Kasumi-1 (cell line): ENCODE measurements around the gene FAM120A.
A peak's percentile ranks its signal among the peaks of the same experiment; 100 is the strongest.

Experiments
- DNase-seq, 2 experiments: peaks; one replicate each; lab custom pipeline; 2025; lab: John Stamatoyannopoulos, UW

FAM120A gene

DNA sequence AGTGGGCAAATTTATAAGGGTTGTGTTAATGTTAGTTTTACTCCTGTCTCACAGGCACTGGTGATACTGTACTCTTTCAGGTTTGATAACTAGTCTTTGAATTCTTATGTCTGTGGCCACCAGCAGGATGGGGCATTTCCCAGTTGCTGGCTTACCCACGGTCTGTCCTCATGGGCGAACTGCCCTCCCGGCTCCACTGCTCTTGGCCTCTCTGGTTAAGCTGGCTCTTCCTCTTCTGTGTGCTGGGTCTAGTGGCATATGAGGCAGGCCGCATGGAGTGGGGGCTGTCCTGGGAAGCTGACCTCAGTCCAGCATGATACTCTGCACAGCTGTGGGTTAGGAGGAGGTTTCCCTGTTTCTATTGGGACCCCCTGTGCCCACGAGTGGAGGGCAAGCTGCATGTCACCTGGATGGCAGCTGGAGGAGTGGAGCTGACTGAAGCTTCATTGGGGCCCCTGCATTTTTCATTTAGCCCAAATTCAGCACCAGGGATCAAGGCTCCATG, 144.4 kb downstream of the FAM120A start:
- no peak for DNase-seq

DNA sequence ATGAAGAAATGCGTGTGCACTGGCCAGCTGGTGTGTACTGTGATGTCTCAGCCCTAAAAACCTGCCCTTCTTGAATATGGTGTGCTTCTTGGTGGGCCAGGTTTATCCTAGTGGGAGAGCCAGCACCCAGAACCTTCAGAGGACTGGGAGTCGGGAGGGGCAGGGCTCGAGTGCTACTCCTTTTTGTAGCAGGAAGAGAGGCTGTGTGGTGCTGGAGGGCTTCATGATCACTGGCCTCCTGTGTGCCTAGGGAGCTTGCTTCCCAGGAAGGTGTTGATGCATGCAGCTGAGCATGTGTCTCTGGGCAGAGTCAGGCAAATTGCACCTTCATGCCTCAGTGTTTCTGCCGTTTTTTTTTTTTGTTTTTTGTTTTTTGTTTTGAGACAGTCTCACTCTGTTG, 144.9 kb downstream of the FAM120A start:
- no peak for DNase-seq

DNA sequence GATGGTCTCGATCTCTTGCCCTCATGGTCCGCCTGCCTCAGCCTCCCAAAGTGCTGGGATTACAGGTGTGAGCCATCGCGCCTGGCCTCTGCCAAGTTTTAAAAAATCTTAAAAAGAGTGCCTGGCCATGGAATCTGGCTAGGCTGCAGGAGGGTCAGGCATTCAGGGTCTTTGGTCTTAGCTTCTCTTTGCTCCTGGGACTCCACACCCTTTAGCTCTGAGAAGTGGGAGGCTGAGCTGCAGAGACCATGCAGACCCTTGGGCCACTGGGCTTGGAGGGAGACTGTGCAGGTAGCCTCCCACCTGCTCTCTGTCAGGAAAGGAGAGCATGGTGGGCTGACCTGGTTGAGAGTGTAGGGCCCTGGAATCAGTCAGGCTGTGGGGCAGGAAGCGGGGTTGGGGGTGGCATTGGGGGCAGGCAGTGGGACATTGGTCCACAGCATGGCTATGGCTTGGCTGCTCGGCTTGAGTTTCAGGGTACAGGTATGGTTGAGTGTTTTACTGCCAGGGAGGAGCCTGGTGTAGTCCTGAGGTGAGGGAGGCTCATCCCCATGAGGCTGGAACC, 145.7 kb downstream of the FAM120A start:
- DNase-seq: no peak

DNA sequence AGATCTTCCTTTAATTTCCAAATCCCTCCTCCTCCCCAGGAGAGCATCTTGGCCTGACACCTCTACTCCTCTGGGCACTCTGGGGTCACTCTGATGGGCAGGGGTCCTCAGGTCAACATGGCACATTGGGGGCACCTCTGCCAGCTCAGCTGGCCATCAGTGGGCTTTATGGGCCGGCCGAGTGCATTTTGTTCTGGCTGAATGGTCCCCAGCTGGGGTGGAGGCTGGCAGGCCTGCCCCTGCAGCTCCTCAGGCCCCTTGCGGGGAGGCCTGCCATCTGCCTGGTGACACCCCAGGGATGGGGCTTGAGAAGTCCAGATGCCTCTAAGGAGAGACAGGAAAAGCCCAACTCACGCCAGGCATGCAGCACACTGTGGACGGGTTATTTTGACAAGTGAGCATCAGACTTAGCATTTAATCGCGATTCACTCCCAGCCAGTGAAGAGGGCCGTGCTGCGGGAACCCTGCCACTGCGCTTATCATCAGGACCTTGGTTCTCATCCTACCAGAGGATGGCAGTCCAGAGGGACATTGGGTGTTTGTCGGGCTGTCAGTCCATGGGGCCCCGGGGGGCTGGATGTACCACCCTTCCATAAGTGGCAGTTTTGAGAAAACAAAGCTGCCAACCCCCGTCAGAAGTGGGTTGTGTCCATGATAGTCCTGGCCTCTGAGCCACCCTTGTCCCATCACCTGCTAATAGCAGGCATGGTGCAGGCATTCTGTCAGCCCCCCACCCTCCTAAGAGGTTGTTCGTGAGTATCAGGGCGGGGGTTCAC, 146.6 kb downstream of the FAM120A start:
- DNase-seq: no peak

DNA sequence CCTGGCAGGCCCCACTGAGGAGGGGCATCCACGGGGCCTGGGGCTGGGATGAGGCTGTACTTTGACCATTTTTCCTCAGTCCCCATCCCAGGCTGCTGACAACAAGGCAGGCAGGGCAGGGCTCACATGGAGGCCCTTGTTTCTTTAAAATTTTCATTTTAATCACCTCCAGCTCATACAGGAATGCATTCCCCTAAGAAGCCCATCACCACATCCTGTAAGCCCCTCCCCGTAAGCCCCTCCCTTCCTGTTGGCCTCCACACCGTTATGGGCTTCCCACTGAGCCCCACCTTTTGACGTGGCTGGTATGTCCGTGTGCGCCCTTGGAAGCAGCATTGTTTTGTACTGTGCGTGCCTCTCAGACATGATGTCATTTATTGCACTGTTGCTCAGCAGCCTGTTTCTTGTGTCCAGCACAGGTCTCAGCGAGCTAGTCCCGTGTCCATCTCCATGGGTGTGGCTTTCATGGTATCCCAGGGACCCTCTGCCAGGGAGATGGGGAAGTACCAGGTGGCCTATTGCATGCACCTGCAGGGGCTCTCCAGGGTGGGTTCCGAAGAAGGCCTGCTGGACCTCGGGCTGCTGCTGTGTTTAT, 147.3 kb downstream of the FAM120A start:
- no peak for DNase-seq

DNA sequence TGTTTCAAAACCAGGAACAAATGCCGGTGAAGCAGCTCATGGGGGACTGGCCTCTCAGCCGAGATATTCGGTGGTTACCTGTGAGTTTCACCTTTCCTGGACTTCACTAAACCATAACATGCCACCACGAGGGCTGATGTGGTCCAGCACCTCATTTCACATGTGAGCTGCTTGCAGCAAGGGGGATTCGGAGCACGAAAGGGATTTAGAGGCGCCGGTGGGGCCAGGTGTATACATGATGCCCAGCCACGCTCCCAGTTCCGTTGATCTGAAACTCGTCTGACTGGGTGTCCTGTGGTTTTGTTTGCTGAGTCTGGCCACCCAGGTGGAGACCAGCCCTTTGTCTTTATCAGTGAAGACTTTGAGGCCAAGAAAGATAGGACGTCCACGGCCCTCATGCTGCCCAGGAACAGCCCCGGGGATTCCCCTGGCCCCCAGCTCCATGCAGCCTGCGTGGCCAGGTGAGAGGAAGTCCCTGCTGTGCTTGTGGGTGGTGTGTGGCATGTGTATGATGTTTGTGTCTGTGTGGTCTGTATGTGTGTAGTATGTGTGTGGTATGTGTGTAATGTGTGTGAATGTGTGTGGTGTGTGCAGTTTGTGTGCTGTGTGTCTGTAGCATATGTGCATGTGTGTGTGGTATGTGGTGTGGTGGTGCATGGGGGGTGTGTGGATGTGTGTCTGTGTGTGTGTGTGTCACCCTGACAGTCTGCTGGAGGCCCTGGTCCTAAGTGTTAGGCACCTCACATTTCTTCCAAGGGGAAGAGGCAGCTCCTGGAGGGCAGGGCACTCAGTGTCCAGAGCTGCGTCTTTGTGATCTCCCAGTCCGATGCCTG, 148.3 kb downstream of the FAM120A start:
- DNase-seq: no peak

DNA sequence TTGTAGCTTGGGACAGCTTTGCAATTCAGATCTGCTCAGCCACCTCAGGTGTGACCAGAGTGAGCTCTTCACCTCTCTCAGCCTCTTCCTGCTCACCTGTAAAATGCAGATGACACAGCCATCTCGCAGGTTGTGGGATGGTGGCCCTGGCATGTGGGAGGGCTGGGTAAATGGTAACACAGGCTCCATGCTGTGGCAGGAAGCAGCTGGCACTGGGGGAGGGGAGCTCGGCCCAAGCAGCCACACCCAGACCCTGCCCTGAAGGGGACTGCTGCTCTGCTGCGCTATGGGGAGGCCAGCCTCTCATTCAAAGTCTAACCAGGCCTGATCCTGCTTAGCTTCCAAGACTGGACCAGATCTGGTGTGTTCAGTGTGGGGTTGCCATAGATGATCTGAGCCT, 149.0 kb downstream of the FAM120A start:
- no peak for DNase-seq

DNA sequence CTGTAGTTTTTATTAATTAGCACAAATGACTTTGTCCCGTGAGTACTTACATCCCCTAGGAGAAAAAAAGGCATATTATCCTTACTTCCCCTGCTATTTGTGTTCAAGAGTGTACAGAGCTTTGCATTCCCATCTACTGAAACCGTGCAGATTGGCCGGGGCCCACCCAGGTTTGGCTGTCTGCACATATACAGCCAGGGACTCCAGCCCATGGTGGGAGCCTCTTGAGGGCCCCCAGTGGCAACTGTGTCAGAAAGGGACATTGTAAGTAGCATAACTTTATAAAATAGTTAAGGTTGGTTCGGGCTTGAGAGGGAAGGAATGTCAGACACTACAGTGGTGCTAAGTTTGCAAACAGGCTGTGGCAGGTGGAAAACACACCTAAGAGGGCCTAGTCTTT, 149.6 kb downstream of the FAM120A start:
- DNase-seq: no peak

DNA sequence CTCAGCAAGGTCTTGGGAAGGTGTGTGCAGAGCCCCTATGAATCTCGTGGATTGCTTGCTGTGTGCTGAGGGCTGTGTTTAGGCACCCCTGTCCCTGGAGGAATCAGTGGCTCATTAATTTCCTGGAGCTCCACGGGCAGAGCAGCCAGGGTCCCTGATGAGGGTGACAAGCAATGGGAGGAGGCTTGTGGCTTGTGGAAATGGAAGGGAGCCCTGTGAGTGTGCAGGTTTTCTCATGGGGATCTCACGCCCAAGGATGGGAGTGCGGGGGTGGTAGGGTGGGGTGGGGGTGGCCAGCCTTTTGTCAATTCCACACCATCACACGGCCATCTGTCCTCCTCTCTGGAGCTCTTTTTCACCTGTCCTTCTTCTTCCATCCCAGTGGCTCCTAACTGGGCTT, 150.2 kb downstream of the FAM120A start:
- no peak for DNase-seq

DNA sequence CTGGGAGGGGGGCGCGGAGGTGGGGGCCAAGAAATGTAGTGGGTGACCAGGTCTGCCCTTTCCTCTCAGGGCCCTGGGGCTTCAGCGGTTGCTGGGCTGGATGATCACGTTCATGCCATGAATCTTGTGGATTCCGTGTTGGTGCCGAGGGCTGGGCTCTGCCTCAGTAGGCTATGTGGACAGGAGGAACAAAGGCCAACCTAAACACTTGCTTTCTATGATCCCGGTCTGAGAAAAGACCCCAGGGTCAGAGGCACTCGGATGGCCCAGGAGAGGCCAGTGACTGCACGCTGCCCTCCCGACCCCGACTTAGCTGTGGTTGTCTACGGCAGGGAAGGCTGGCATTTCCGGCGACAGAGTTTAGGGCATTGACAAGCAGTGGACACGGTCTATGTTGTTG, 151.5 kb downstream of the FAM120A start:
- no peak for DNase-seq

DNA sequence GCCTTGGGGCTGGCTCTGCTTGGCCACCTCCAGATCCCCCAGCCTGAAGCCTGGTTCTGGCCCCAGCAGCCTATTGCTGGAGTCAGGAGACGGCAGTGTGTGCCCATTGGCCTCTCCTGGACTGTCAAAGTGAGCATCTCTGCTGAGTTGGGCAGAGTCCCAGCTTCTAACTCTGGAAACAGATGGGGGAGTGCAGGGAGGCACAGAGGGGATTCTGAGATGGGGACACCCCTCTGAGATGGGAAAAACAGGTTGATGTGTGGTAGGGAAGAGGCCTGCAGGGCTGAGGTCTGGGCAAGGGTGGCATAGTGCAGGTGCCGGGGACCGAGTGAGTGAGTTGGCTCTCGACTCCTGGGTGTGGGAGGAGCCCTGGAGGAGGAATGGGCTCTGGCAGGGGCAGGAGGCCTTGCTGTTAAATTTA, 152.4 kb downstream of the FAM120A start:
- no peak for DNase-seq

DNA sequence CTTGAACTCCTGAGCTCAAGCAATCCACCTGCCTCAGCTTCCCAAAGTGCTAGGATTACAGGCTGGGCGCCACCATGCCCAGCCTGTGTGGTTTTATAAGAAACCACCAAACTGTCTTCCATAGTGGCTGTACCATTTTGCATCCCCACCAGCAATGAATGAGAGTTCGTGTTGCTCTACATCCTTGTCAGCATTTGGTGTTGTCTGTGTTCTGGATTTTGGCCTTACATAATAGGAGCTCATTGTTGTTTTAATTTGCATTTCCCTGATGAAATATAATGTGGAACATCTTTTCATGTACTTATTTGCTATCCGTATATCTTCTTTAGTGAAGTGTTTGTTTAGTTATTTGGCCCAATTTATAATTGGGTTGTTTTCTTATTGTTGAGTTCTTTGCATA, 154.7 kb downstream of the FAM120A start:
- no peak for DNase-seq

DNA sequence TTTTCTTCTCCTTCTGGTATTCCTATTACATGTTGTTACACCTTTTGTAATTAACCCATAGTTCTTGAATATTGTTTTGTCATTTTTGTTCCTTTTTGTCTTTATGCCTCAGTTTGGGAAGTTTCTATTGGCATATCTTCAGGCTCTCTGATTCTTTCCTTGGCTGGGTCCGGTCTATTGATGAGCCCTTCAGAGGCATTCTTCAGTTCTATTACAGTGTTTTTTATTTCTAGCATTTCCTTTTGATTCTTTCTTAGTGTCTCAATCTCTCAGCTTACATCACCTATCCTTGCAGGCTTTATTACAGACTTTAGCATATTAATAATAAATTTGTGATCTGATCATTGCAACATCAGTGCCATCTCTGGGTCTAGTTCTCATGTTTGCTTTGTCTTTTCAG, 158.7 kb downstream of the FAM120A start:
- no peak for DNase-seq

DNA sequence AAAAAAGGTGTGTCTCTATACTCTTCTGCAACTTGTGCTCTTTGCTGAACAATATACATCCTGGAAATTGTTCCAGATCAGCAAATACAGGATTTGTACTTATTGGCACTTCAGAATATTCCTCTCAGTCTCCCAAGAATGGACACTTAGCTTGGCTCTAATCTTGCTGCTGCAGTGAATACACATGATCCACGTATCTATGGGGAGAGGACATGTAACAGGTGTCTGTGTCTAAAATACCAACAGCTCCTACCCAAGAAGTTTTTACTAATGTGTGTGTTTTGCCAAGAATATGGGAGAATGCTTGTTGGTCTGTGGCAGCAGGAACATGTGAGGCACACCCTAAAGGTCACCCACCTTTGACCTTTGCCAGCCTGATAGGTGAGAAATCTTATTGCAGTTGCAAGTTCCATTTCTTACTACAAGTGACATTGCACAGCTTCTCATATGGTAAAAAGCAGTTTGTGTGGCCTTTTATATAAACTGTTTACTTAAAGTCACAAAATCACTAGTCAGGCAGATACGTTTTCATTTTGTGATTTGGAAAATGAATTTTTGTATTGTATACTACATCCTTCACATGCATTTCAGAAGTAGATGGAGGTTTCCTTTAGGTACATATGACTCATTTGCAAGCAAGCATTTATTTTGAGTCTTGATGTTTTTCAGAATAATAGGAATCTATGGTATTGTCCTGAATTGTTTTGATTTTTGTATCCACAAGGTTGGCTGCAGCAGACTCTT, 160.7 kb downstream of the FAM120A start:
- no peak for DNase-seq

DNA sequence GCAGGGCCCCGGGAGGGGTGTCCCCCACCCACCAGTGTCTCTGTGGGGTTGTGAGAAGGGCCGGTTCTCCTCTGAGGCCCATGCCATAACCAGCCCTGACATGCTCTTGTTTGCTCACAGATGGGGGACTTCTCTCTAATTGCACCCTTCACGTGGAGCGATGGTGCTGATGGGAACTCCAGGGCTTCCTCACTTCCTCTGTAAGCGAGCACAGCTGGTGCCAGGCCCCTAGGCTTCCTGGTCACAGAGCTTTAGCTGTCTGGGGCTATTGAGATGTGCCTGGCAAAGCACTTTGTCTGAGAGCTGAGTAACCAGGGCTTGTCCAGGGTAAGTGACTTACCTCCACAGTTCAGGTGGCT, 161.3 kb downstream of the FAM120A start:
- DNase-seq: peak; percentile 40 to 41

DNA sequence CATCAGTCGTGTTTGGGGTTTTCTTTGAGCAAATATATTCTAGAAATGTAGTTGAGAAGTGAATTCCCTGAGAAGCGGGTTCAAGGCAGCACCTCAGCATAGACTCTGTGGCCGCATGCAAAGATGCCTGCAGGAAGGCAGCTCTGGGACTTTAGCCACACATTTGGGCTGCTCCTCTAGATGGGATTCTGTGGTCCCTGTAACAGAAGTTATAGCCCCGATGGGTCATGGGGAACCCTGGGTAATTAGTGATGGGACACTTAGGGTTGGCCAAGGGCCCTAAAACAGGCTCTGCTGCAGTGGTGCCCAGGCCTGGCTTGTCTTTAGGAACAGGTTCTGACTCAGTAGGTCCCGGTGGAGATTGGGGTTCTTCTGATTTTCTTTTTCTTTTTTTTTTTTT, 161.7 kb downstream of the FAM120A start:
- no peak for DNase-seq

DNA sequence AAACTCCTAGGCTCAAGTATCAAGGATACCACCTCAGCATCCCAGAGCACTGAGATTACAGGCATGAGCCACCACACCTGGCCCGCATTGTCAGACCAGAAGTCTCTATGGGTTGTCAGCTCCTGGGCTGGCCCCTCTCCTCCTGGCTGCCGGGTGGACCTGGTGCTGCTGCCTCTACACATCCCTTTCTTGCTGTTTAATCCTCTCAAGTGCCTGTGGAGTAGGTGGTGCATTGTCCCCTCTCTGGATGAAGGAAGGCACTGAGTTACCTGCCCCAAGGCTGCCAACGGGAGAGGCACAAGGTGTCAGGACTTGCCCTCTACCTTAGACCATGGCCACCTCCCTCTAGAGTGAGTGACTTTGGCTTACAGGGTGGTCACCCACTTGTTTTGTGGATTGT, 162.3 kb downstream of the FAM120A start:
- no peak for DNase-seq

DNA sequence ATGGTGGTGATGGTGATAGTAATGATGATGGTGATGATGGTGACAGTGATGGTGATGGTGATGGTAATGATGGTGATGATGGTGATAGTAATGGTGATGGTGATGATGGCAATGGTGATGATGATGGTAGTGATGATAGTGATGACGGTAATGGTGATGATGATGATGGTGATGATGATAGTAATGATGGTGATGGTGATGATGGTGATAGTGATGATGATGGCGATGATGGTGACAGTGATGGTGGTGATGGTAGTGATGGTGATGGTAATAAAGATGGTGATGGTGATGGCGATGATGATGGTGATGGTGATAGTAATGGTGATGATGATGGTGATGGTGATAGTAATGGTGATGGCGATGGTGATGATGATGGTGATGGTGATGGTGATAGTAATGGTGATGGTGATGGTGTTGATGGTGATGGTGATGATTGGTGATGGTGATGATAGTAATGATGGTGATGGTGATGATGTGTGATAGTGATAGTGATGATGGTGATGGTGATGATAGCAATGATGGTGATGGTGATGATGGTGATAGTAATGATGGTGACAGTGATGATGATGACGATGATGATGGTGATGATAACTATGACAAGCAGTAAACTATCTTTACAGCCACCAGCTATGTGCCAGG, 163.5 kb downstream of the FAM120A start:
- DNase-seq: no peak
